T-helper 9 cell (primary cell): ENCODE results near the gene NEDD9.

Source experiments
- DNase-seq: peaks from one replicate; pipeline ENCODE4 v3.0.0-alpha.2; 2020

NEDD9 gene

GRCh38 chr6:11260249-11261038 is 28.0 kb upstream of the NEDD9 start:
- DNase-seq, result no peak

GRCh38 chr6:11258260-11259237 is 26.1 kb upstream of the NEDD9 start:
- no peak for DNase-seq

- no peak for DNase-seq
Observed at GRCh38 chr6:11255610-11256009, 23.1 kb upstream of the NEDD9 start.

- DNase-seq, result no peak
Observed at GRCh38 chr6:11253594-11253993, 21.1 kb upstream of the NEDD9 start.

- DNase-seq, result no peak
Observed at GRCh38 chr6:11251553-11252360, 19.3 kb upstream of the NEDD9 start.

- no peak for DNase-seq
Observed at GRCh38 chr6:11250108-11250507, 17.6 kb upstream of the NEDD9 start.

- DNase-seq, result no peak
Observed at GRCh38 chr6:11248974-11249761, 16.7 kb upstream of the NEDD9 start.

- no peak for DNase-seq
Observed at GRCh38 chr6:11246722-11247121, 14.3 kb upstream of the NEDD9 start.

- DNase-seq, result no peak
Observed at GRCh38 chr6:11245381-11246256, 13.2 kb upstream of the NEDD9 start.

- DNase-seq, result no peak
Observed at GRCh38 chr6:11244387-11245126, 12.1 kb upstream of the NEDD9 start.

GRCh38 chr6:11243861-11244260 is 11.4 kb upstream of the NEDD9 start:
- no peak for DNase-seq

GRCh38 chr6:11242711-11243110 is 10.2 kb upstream of the NEDD9 start:
- no peak for DNase-seq

GRCh38 chr6:11241793-11242201 is 9.3 kb upstream of the NEDD9 start:
- no peak for DNase-seq

GRCh38 chr6:11241154-11241792 is 8.8 kb upstream of the NEDD9 start:
- DNase-seq, result no peak

GRCh38 chr6:11237956-11238355 is 5.5 kb upstream of the NEDD9 start:
- no peak for DNase-seq

GRCh38 chr6:11237428-11237827 is 5.0 kb upstream of the NEDD9 start:
- DNase-seq, result no peak

- no peak for DNase-seq
Observed at GRCh38 chr6:11236915-11237314, 4.4 kb upstream of the NEDD9 start.

- DNase-seq, result peak; percentile 23
Observed at GRCh38 chr6:11236076-11236750, 3.7 kb upstream of the NEDD9 start.

- no peak for DNase-seq
Observed at GRCh38 chr6:11235062-11235461, 2.6 kb upstream of the NEDD9 start.
